Astrocyte of the cerebellum (primary cell): ENCODE data around the gene ASPN.

Experiments
- DNase-seq: peaks from one replicate; pipeline ENCODE4 v3.0.0-alpha.2; 2011; ENCODE audit warnings: low read depth
- H3K4me3 ChIP-seq: 2 replicates; pipeline ENCODE4 v1.5.1; 2011; ENCODE audit warnings: mild to moderate bottlenecking, low read depth, low read length, moderate library complexity
- in situ Hi-C: cut with HindIII; loops from 2 replicates; pipeline ENCODE4 v1.10.0; 2017; ENCODE audit warnings: low sequenced_read_pairs
- TF ChIP-seq, protein P1 (sequence below): IDR thresholded peaks from 2 replicates; pipeline ENCODE4 v1.5.1; 2012; ENCODE audit warnings: low read length, low read depth, moderate library complexity, mild to moderate bottlenecking; ENCODE audit errors: missing control alignments

Gene ASPN

DNA sequence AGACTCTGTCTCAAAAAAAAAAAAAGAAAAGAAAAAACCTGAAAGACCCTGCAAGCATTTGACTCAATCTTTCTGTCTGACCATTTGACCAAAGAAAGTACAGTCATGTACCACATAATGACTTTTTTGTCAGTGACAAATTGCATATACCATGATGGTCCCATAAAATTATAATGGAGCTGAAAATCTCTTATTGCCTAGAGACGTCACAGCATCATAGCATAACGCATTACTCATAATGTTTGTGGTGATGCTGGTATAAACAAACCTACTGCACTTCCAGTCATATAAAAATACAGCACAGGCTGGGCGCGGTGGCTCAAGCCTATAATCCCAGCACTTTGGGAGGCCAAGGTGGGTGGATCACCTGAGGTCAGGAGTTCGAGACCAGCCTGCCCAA, 43.0 kb upstream of the ASPN start:
- no peak overlapping the region for H3K4me3 ChIP-seq
- TF ChIP-seq, protein P1, sequence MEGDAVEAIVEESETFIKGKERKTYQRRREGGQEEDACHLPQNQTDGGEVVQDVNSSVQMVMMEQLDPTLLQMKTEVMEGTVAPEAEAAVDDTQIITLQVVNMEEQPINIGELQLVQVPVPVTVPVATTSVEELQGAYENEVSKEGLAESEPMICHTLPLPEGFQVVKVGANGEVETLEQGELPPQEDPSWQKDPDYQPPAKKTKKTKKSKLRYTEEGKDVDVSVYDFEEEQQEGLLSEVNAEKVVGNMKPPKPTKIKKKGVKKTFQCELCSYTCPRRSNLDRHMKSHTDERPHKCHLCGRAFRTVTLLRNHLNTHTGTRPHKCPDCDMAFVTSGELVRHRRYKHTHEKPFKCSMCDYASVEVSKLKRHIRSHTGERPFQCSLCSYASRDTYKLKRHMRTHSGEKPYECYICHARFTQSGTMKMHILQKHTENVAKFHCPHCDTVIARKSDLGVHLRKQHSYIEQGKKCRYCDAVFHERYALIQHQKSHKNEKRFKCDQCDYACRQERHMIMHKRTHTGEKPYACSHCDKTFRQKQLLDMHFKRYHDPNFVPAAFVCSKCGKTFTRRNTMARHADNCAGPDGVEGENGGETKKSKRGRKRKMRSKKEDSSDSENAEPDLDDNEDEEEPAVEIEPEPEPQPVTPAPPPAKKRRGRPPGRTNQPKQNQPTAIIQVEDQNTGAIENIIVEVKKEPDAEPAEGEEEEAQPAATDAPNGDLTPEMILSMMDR = no peak
- in situ Hi-C loops = loop anchor here (5.0 kb wide), 1 partner anchor 42 kb away; no protein-coding TSS in a partner anchor
- DNase-seq = peak; percentile 37

DNA sequence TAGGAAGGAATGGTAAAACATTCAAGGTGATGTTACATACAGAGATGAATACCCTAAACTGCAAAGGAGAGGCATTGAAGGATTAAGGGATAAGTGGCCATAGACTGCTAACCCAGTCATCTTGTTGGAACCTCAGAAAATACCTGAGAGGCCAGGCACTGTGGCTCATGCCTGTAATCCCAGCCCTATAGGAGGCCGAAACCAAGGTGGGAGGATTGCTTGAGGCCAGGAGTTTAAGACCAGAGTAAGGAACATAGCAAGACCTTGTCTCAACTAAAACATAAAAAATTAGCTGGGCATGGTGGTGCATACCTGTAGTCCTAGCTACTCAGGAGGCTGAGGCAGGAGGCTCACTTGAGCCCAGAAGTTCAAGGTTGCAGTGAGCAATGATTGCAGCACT, 42.6 kb upstream of the ASPN start:
- TF ChIP-seq, protein P1 = no peak
- DNase-seq = no peak
- no peak overlapping the region for H3K4me3 ChIP-seq
- in situ Hi-C loops = loop anchor here (5.0 kb wide), 1 partner anchor 42 kb away; no protein-coding TSS in a partner anchor

DNA sequence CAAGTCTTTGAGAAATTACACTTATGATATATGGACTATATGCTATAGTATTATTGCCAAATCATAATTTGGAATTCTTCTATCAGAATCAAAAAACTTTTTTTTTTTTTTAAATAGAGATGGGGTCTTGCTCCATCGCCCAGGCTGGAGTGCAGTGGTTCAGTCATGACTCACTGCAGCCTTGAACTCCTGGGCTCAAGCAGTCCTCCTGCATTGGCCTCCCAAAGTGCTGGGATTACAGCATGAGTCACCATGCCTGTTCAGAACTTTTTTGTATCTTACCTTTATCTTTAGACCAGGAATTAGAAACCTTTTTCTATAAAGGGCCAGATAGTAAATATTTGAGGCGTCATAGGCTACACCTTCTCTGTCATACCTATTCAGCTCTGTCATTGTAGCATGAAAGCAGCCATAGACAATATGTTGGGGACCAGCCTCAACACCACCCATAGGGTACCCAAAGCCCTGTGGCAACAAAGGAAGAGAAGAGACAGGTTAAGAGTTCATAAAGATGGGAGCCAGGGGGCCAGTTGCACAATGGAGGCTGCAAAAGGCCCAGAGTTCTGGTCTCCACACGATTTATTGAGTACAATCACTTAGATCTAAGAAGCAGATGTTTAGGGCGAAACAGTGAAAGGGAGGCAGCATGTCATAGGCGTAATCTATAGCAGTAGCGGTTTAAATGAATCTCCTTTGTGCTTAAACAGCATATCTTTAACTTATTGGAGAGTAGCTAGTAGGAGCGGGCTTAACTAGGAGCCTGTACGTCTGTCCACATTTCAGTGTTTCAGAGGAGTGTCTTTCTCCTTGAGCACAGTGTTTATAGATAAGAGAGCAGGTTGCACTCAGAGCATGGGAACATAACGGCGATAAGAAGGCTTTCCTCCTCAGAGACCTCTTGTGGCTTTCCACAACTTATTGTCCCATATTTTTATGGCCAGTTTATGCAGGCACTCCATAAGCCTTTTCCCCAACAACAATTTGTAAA, 41.0 kb upstream of the ASPN start:
- TF ChIP-seq, protein P1 = no peak
- no peak for DNase-seq
- in situ Hi-C loops = no loop called here
- H3K4me3 ChIP-seq = no peak overlapping the region

DNA sequence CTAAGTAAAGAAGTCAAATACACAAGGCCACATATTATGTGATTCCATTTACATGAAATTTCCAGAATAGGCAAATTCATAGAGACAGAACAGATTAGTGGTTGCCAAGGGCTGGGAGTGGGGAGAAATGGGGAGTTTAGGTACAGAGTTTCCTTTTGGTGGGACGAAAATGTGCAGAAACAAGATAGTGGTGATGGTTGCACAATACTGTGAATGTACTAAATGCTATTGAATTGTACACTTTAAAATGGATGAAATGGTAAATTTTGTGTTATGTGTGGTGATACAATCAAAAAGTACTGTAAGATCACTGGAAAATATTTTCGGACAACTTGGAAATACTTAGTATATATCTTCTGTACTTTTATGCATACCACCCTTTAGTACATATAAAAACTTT, 38.5 kb upstream of the ASPN start:
- in situ Hi-C loops = no loop called here
- TF ChIP-seq, protein P1 = no peak
- H3K4me3 ChIP-seq = no peak overlapping the region
- DNase-seq = no peak

DNA sequence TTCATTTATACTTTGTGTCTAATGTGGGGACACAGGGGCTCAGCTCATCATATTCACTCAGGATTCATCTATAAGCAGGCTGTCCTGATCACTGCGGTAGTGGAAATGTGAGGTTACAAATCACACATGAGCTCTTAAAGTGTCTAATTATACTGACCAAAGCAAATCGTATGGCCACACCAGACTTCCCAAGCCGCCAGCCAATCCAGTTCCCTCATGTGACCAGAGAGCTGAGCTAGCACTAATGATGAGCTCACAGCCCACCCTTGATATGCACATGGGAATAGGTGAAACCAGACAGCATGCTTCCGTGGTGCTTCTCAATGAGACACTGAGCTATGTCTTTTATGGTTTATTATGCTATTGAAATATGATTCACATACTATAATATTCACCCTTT, 35.9 kb upstream of the ASPN start:
- TF ChIP-seq, protein P1 = no peak
- no peak for DNase-seq
- in situ Hi-C loops = no loop called here
- H3K4me3 ChIP-seq = no peak overlapping the region

DNA sequence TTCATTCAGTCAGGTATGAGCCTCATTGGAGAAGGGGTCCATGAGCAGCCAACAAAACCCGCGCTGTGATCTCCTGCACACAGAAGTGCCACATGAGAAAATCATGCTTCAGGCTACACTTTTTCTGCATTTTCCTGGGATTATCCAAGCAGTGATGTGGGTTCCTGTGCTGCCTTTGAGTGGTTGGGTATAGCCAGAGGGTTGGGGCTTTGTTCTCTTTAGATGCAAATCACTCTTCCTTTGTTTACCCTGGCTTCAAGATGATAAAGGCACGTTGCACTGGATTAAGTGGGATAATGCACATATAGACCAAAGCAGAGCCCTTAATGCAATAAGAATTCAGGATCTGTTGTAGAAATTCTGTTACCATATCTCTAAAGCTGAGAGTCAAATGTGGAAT, 34.7 kb upstream of the ASPN start:
- no peak overlapping the region for H3K4me3 ChIP-seq
- no peak for DNase-seq
- TF ChIP-seq, protein P1 = no peak
- in situ Hi-C loops = no loop called here
